OCI-LY7 (cell line): Measurements from ENCODE around the gene LIMK2. TPM values are rescaled to one million over a fixed set of nuclear protein-coding genes. Genes with fewer than 3 reads are reported as not detected.

Source experiments
- BruUV-seq: library from RNA; stranded (reverse); fragments of 400-500 nt; replicated peaks from 2 replicates; lab custom pipeline; 2021; lab: Mats Ljungman, UMichigan
- CTCF ChIA-PET: fragments of 300-600 bp; sonication (Branson Sonifier 250); formaldehyde crosslinking; loops from one replicate; lab custom pipeline; 2022; ENCODE audit warnings: antibody characterized with exemption; ENCODE audit not compliant: unreplicated experiment; lab: Charles Lee
- POLR2A ChIA-PET: fragments of 300-600 bp; sonication (Branson Sonifier 250); formaldehyde crosslinking; loops from one replicate; lab custom pipeline; 2022; ENCODE audit warnings: antibody characterized with exemption; lab: Charles Lee
- DNase-seq: peaks from one replicate; pipeline ENCODE4 v3.0.0-alpha.2; 2015; ENCODE audit warnings: low spot score
- H2AFZ ChIP-seq: fragments of 200-600 bp; sonication (generic), shearing (Covaris generic); 2 replicates; pipeline ENCODE4 v1.6.1; 2014; ENCODE audit warnings: mild to moderate bottlenecking, antibody characterized with exemption, low read length, moderate library complexity
- H3K27ac ChIP-seq: fragments of 200-600 bp; sonication (generic); 2 replicates; pipeline ENCODE4 v1.5.1; 2014; ENCODE audit warnings: mixed run types, low read depth, mild to moderate bottlenecking, moderate library complexity, low read length, inconsistent platforms; ENCODE audit not compliant: poor library complexity, severe bottlenecking
- H3K36me3 ChIP-seq: fragments of 200-600 bp; sonication (generic); 2 replicates; pipeline ENCODE4 v1.6.1; 2014; ENCODE audit warnings: mild to moderate bottlenecking, antibody characterized with exemption, low read length, moderate library complexity, mixed read lengths; ENCODE audit not compliant: insufficient read depth
- H3K4me1 ChIP-seq: fragments of 200-600 bp; sonication (generic); 2 replicates; pipeline ENCODE4 v1.5.1; 2014; ENCODE audit warnings: mild to moderate bottlenecking, low read length; ENCODE audit not compliant: insufficient read depth, poor library complexity, severe bottlenecking
- H3K4me2 ChIP-seq: fragments of 200-600 bp; sonication (generic); 2 replicates; pipeline ENCODE4 v1.6.1; 2014; ENCODE audit warnings: mild to moderate bottlenecking, low read length
- H3K4me3 ChIP-seq: fragments of 200-600 bp; sonication (generic); 2 replicates; pipeline ENCODE4 v1.5.1; 2014; ENCODE audit warnings: mild to moderate bottlenecking, low read depth, low read length; ENCODE audit not compliant: poor library complexity, severe bottlenecking
- H3K79me2 ChIP-seq: fragments of 200-600 bp; sonication (generic); 2 replicates; pipeline ENCODE4 v1.6.1; 2016; ENCODE audit warnings: low read depth, mild to moderate bottlenecking, low read length, moderate library complexity, mixed read lengths; ENCODE audit not compliant: insufficient read depth
- H3K9me2 ChIP-seq: fragments of 200-600 bp; sonication (generic); 2 replicates; pipeline ENCODE4 v1.6.1; 2016; ENCODE audit warnings: mild to moderate bottlenecking, low read length, mixed read lengths; ENCODE audit not compliant: insufficient read depth
- H3K9me3 ChIP-seq: fragments of 200-600 bp; sonication (generic); 2 replicates; pipeline ENCODE4 v1.6.1; 2014; ENCODE audit warnings: mild to moderate bottlenecking, mixed run types, low read length, mixed read lengths
- H4K20me1 ChIP-seq: fragments of 200-600 bp; sonication (generic); 2 replicates; pipeline ENCODE4 v1.6.1; 2014; ENCODE audit warnings: mild to moderate bottlenecking, antibody characterized with exemption, low read length, moderate library complexity, mixed read lengths; ENCODE audit not compliant: insufficient read depth
- EZH2phosphoT487 ChIP-seq: fragments of 200-600 bp; sonication (generic); IDR thresholded peaks from 2 replicates; pipeline ENCODE4 v1.6.1; 2018; ENCODE audit warnings: low read depth, borderline replicate concordance, mild to moderate bottlenecking, mixed run types, antibody characterized with exemption, low read length, moderate library complexity, mixed read lengths
- intact Hi-C: fragments of 100-400 bp; cut with micrococcal nuclease; formaldehyde crosslinking; loops from one replicate; pipeline ENCODE4 v1.10.0; 2022; ENCODE audit not compliant: unreplicated experiment
- total RNA-seq, 2 experiments: library from RNA; depleted of rRNA in 1 of 2; stranded (reverse); fragments of >200 nt in 1 of 2; shearing (Covaris generic) in 1 of 2; gene quantifications; 2 replicates each; pipeline ENCODE4 v1.2.3, GENCODE V29; 2014 to 2022
- TF ChIP-seq, protein P1 (sequence below): fragments of 200-600 bp; sonication (generic); conservative IDR thresholded peaks from 2 replicates; pipeline ENCODE4 v1.5.1; 2014; ENCODE audit warnings: mild to moderate bottlenecking, antibody characterized with exemption, low read length, moderate library complexity, mixed read lengths

The LIMK2 gene
- total RNA-seq, 2 experiments from 2014 or later: 16.2 to 24.8 TPM

DNA sequence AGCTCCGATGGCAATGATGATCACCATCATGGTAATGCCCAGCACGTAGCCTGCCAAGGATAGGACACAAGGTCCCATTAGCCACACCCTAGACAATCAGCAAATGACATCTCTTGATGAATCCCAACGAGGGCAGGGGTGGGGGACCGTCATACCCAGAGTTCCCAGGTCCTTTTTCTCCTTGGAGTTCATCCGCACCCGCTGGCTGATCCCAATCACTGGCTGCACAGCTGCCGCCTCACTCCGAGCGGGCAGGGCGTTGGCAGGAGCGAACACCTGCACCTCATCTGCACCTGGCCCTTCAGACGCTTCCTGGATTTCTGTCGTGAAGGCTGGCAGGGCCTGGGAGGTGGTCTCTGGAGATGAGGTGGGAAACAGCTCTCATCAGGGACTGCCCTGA is 77.2 kb downstream of the LIMK2 start:
- no peaks in the 10 kb centered on the region for H4K20me1 ChIP-seq
- H3K4me3 ChIP-seq: peak overlapping the region; percentile 72
- BruUV-seq: no TSS peak
- 0 out of 2 replicates have a peak, but pooled peaks cover 3% of the 10 kb centered on the region for H3K9me3 ChIP-seq
- peak overlapping the region; percentile 88 for H3K27ac ChIP-seq
- intact Hi-C loops: no loop called here
- peaks cover 71% of the 10 kb centered on the region for H3K4me1 ChIP-seq
- H3K4me2 ChIP-seq: peak overlapping the region; percentile 99
- peaks cover 19% of the 10 kb centered on the region; the same call in 1 of the 2 replicates for H3K79me2 ChIP-seq
- H3K36me3 ChIP-seq: peaks cover 11% of the 10 kb centered on the region
- no peaks in the 10 kb centered on the region for H3K9me2 ChIP-seq
- peak overlapping the region; percentile 49; the same call in 1 of the 2 replicates for H2AFZ ChIP-seq
- CTCF ChIA-PET: no interaction called here
- POLR2A ChIA-PET: interaction anchor here (0.6 to 4.9 kb wide), 13 partner anchors 8 to 372 kb away, joined by 3 to 18 read pairs (median 3); partner anchors contain the start of genes LIMK2, MORC2, PISD and TUG1
- TF ChIP-seq, protein P1, sequence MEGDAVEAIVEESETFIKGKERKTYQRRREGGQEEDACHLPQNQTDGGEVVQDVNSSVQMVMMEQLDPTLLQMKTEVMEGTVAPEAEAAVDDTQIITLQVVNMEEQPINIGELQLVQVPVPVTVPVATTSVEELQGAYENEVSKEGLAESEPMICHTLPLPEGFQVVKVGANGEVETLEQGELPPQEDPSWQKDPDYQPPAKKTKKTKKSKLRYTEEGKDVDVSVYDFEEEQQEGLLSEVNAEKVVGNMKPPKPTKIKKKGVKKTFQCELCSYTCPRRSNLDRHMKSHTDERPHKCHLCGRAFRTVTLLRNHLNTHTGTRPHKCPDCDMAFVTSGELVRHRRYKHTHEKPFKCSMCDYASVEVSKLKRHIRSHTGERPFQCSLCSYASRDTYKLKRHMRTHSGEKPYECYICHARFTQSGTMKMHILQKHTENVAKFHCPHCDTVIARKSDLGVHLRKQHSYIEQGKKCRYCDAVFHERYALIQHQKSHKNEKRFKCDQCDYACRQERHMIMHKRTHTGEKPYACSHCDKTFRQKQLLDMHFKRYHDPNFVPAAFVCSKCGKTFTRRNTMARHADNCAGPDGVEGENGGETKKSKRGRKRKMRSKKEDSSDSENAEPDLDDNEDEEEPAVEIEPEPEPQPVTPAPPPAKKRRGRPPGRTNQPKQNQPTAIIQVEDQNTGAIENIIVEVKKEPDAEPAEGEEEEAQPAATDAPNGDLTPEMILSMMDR: no peak
- TF ChIP-seq EZH2phosphoT487: no peak
- peak; percentile 42 for DNase-seq

DNA sequence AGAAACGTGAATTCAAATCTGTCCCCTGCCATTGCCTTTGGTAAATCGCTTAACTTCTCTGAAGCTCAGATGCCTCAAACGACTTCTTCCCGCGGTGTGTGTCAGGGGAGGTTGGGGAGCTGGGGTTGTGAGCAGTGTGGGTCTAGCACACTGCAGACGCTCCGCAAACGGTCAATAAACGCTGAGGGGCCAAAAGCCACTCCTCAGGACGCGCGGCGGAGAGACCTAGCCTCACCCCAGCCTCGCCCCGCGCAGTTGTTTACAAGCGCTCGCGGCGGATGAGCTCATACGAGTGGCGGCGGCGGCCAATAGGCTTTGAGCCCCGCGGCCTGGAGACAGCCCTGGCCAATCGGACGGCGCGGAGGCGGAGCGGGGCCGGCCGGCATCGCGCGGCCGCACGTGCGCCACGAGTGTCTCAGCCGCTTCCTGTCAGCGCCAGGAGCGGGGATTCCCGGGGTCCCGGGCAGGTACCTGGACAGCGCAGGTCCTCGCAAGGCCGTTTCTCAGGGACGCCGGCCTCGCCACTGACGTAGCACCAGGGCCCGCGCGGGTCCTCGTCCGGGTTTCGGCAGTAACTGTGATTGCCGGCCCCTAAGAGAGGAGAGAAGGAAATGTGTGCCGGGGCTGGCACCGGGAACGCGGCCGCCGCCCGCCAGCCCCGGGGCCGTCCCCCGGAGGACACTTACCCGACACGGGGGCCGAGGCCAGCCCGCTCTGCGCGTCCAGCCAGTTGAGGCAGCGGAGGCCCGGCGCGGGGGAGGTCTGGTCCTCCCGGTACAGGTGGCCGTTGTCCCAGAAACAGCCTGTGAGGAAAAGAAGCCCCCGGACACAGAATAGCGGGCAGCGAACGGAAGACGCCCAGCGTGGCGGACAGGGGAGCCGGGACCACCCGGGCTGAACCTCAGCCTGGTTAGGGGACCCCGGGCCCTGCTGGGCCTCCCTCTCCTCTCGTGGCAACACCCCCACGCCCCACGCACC is 78.7 kb downstream of the LIMK2 start:
- peak overlapping the region; percentile 99 for H3K4me2 ChIP-seq
- 0 out of 2 replicates have a peak, but pooled peaks cover 5% of the 10 kb centered on the region for H3K9me3 ChIP-seq
- H3K27ac ChIP-seq: peak overlapping the region; percentile 88
- no peaks in the 10 kb centered on the region for H4K20me1 ChIP-seq
- H3K4me3 ChIP-seq: peak overlapping the region; percentile 72
- peaks cover 67% of the 10 kb centered on the region for H3K4me1 ChIP-seq
- H3K9me2 ChIP-seq: no peaks in the 10 kb centered on the region
- CTCF ChIA-PET: interaction anchor here (0.6 kb wide), 2 partner anchors 206 to 1071 kb away, joined by 3 read pairs; no protein-coding TSS in a partner anchor
- POLR2A ChIA-PET: interaction anchor here (0.6 to 4.9 kb wide), 13 partner anchors 10 to 447 kb away, joined by 3 to 18 read pairs (median 4); partner anchors contain the start of genes LIMK2, MORC2, PATZ1 and TUG1
- DNase-seq: peak; percentile 94
- H3K79me2 ChIP-seq: peaks cover 19% of the 10 kb centered on the region; the same call in 1 of the 2 replicates
- TF ChIP-seq, protein P1: no peak
- TF ChIP-seq EZH2phosphoT487: no peak
- BruUV-seq: no TSS peak
- no peaks in the 10 kb centered on the region for H3K36me3 ChIP-seq
- intact Hi-C loops: loop anchor here (5.0 kb wide), 4 partner anchors 78 to 853 kb away; partner anchors contain the start of gene LIMK2
- 0 out of 2 replicates have a peak overlapping the region, but pooled peaks have one; percentile 45 for H2AFZ ChIP-seq
